Liver (tissue), 9 donors: Measurements from ENCODE around the gene CTSW. TPM values are rescaled to one million over a fixed set of nuclear protein-coding genes. Genes with fewer than 3 reads are reported as not detected.

Experiments used
- DNase-seq: peaks from one replicate; pipeline ENCODE4 v3.0.0-alpha.2; 2017; ENCODE audit warnings: low spot score
- H3K27ac ChIP-seq, 2 donors: one replicate each; pipeline ENCODE4 v1.7.0; 2013; ENCODE audit warnings: inconsistent platforms in 2 of 2, low read length in 2 of 2, control low read depth in 1 of 2, low read depth in 1 of 2, mild to moderate bottlenecking in 1 of 2
- H3K27me3 ChIP-seq, 4 donors: one replicate each; pipeline versions ENCODE4 v1.6.1 to v1.7.0; 2013; ENCODE audit warnings: low read length in 3 of 4, inconsistent platforms in 1 of 4, mild to moderate bottlenecking in 1 of 4, moderate library complexity in 1 of 4; ENCODE audit not compliant: control insufficient read depth in 4 of 4, insufficient read depth in 4 of 4
- H3K36me3 ChIP-seq, 4 donors: one replicate each; pipeline versions ENCODE4 v1.6.1 to v1.7.0; 2013; ENCODE audit warnings: low read length in 3 of 4, mild to moderate bottlenecking in 3 of 4, low read depth in 1 of 4, moderate library complexity in 1 of 4; ENCODE audit not compliant: control insufficient read depth in 4 of 4, insufficient read depth in 3 of 4
- H3K4me1 ChIP-seq, 4 donors: one replicate each; pipeline versions ENCODE4 v1.6.1 to v1.7.0; 2013; ENCODE audit warnings: low read length in 3 of 4, mild to moderate bottlenecking in 3 of 4, moderate library complexity in 1 of 4; ENCODE audit not compliant: control insufficient read depth in 4 of 4, insufficient read depth in 4 of 4
- H3K4me3 ChIP-seq, 3 donors: one replicate each; pipeline versions ENCODE4 v1.6.1 to v1.7.0; 2013; ENCODE audit warnings: low read length in 3 of 3, control low read depth in 1 of 3, low read depth in 1 of 3, mild to moderate bottlenecking in 1 of 3
- H3K9ac ChIP-seq, 2 donors: one replicate each; pipeline ENCODE4 v1.7.0; 2013; ENCODE audit warnings: low read length in 2 of 2, mild to moderate bottlenecking in 2 of 2, moderate library complexity in 2 of 2, control low read depth in 1 of 2, low read depth in 1 of 2
- H3K9me3 ChIP-seq, 4 donors: one replicate each; pipeline versions ENCODE4 v1.6.1 to v1.7.0; 2013; ENCODE audit warnings: low read length in 3 of 4; ENCODE audit not compliant: control insufficient read depth in 4 of 4
- EGR1 ChIP-seq, 2 donors: IDR thresholded peaks; 2 replicates each; pipeline ENCODE4 v1.6.1; 2016 to 2018; ENCODE audit warnings: antibody characterized with exemption in 2 of 2, low read depth in 2 of 2
- FOXA1 ChIP-seq: IDR thresholded peaks from 2 replicates; pipeline ENCODE4 v1.6.1; 2016; ENCODE audit warnings: antibody characterized with exemption
- FOXA2 ChIP-seq: IDR thresholded peaks from 2 replicates; pipeline ENCODE4 v1.6.1; 2016; ENCODE audit warnings: antibody characterized with exemption
- GABPA ChIP-seq, 2 donors: IDR thresholded peaks in 1 of 2; conservative IDR thresholded peaks in 1 of 2; 2 replicates each; pipeline ENCODE4 v1.6.1; 2016; ENCODE audit warnings: antibody characterized with exemption in 2 of 2, mild to moderate bottlenecking in 1 of 2, moderate library complexity in 1 of 2
- HNF4A ChIP-seq, 2 donors: conservative IDR thresholded peaks; 2 replicates each; pipeline ENCODE4 v1.6.1; 2016; ENCODE audit warnings: antibody characterized with exemption in 2 of 2, mild to moderate bottlenecking in 2 of 2
- HNF4G ChIP-seq: IDR thresholded peaks from 2 replicates; pipeline ENCODE4 v1.6.1; 2016; ENCODE audit warnings: antibody characterized with exemption
- JUND ChIP-seq, 2 donors: IDR thresholded peaks; 2 replicates each; pipeline ENCODE4 v1.6.1; 2016; ENCODE audit warnings: antibody characterized with exemption in 2 of 2
- NR2F2 ChIP-seq: IDR thresholded peaks from 2 replicates; pipeline ENCODE4 v1.6.1; 2016; ENCODE audit warnings: antibody characterized with exemption
- RAD21 ChIP-seq, 2 donors: IDR thresholded peaks; 2 replicates each; pipeline ENCODE4 v1.6.1; 2016; ENCODE audit warnings: antibody characterized with exemption in 2 of 2, mild to moderate bottlenecking in 2 of 2
- RXRA ChIP-seq, 2 donors: IDR thresholded peaks; 2 replicates each; pipeline ENCODE4 v1.6.1; 2017 to 2018; ENCODE audit warnings: antibody characterized with exemption in 2 of 2, mild to moderate bottlenecking in 1 of 2
- SP1 ChIP-seq: IDR thresholded peaks from 2 replicates; pipeline ENCODE4 v1.6.1; 2018; ENCODE audit warnings: antibody characterized with exemption, mild to moderate bottlenecking
- TAF1 ChIP-seq: conservative IDR thresholded peaks from 2 replicates; pipeline ENCODE4 v1.6.1; 2016; ENCODE audit warnings: antibody characterized with exemption, mild to moderate bottlenecking
- YY1 ChIP-seq: IDR thresholded peaks from 2 replicates; pipeline ENCODE4 v1.6.1; 2016; ENCODE audit warnings: antibody characterized with exemption, mild to moderate bottlenecking
- WGBS: extraction: QIAGEN DNeasy Blood & Tissue Kit; methylation state at CpG from one replicate; pipeline ENCODE4 v1.1.7; 2013; 5-methylcytosine and 5-hydroxymethylcytosine counted together
- polyA plus RNA-seq, 2 donors: library from polyadenylated mRNA; stranded (reverse) in 1 of 2; unstranded in 1 of 2; fragments of 200-250 nt in 1 of 2; fragments of >200 nt in 1 of 2; fragmentation: Nextera tagmentation in 1 of 2; extraction: Ambion mirVana in 1 of 2; gene quantifications; one replicate each; pipeline versions ENCODE4 v1.2.1 to v1.2.3, GENCODE V29; 2013 to 2015
- total RNA-seq, 2 donors: library from RNA; depleted of rRNA; stranded (reverse); fragments of >200 nt; gene quantifications; one replicate each; pipeline ENCODE4 v1.2.3, GENCODE V29; 2014
- TF ChIP-seq, protein P1 (sequence below): IDR thresholded peaks from 2 replicates; pipeline ENCODE4 v1.6.1; 2016; ENCODE audit warnings: antibody characterized with exemption
- TF ChIP-seq, protein P2 (sequence below): IDR thresholded peaks from 2 replicates; pipeline ENCODE4 v1.6.1; 2016; ENCODE audit warnings: antibody characterized with exemption, mild to moderate bottlenecking
- TF ChIP-seq, protein P3 (sequence below): IDR thresholded peaks from 2 replicates; pipeline ENCODE4 v1.6.1; 2016; ENCODE audit warnings: antibody characterized with exemption
- donor health status: healthy.
- donor health status: healthy.
- donor health status: healthy.
- donor health status: healthy.
- donor health status: healthy.

Gene CTSW
- total and polyA plus RNA-seq, 4 donors, result 1.3 to 2.9 (median 2.1) TPM

DNA sequence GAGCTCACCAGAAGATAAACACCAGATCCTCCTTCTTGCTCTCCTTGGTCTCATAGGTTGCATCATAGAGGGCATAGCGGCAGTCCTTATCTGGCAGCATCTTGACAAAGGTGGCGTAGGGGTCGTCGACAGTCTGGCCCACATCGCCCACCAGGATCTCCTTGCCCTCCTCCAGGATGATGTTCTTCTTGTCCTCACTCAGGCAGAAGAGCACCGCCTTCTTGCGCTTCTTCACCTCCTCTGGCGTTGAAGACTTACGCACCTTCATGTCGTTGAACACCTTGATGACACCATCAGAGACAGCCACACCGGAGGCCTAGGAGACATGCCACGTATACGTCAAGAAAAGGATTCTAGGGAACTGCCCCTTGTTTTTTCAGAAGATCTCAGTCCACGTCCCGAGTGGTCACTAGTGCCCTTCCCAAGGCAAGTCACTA, 23.7 kb upstream of the CTSW start:
- no peaks in the 10 kb centered on the region for H3K27me3 ChIP-seq
- 86% methylated on average over 15 of the region's 15 CpGs for WGBS
- peaks cover 0 to 6% (median 2%) of the 10 kb centered on the region in 4 donors for H3K9me3 ChIP-seq
- H3K9ac ChIP-seq, result no peak overlapping the region
- peaks cover 13 to 39% (median 20%) of the 10 kb centered on the region in 4 donors for H3K36me3 ChIP-seq
- H3K4me3 ChIP-seq, result peak overlapping the region in 2 of 3 donors; percentile 68 to 91
- peaks cover 3 to 39% (median 21%) of the 10 kb centered on the region in 4 donors for H3K4me1 ChIP-seq
- DNase-seq, result no peak
- no peak overlapping the region for H3K27ac ChIP-seq
- TF ChIP-seq TAF1 (no peak), GABPA (IDR thresholded peaks at IDR 0.05 in 1 of 2, conservative IDR thresholded peaks at IDR 0.05 in 1 of 2) (no peak), SP1 (no peak), FOXA2 (no peak), HNF4G (no peak), HNF4A (conservative IDR thresholded peaks at IDR 0.05) (no peak), YY1 (no peak), JUND (IDR thresholded peaks at IDR 0.05) (no peak), RAD21 (IDR thresholded peaks at IDR 0.05) (no peak), NR2F2 (no peak), EGR1 (IDR thresholded peaks at IDR 0.05; ENCODE audit: low read depth in 2 of 2) (no peak)
- TF ChIP-seq, protein P1, sequence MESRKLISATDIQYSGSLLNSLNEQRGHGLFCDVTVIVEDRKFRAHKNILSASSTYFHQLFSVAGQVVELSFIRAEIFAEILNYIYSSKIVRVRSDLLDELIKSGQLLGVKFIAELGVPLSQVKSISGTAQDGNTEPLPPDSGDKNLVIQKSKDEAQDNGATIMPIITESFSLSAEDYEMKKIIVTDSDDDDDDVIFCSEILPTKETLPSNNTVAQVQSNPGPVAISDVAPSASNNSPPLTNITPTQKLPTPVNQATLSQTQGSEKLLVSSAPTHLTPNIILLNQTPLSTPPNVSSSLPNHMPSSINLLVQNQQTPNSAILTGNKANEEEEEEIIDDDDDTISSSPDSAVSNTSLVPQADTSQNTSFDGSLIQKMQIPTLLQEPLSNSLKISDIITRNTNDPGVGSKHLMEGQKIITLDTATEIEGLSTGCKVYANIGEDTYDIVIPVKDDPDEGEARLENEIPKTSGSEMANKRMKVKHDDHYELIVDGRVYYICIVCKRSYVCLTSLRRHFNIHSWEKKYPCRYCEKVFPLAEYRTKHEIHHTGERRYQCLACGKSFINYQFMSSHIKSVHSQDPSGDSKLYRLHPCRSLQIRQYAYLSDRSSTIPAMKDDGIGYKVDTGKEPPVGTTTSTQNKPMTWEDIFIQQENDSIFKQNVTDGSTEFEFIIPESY, result no peak
- TF ChIP-seq, protein P2, sequence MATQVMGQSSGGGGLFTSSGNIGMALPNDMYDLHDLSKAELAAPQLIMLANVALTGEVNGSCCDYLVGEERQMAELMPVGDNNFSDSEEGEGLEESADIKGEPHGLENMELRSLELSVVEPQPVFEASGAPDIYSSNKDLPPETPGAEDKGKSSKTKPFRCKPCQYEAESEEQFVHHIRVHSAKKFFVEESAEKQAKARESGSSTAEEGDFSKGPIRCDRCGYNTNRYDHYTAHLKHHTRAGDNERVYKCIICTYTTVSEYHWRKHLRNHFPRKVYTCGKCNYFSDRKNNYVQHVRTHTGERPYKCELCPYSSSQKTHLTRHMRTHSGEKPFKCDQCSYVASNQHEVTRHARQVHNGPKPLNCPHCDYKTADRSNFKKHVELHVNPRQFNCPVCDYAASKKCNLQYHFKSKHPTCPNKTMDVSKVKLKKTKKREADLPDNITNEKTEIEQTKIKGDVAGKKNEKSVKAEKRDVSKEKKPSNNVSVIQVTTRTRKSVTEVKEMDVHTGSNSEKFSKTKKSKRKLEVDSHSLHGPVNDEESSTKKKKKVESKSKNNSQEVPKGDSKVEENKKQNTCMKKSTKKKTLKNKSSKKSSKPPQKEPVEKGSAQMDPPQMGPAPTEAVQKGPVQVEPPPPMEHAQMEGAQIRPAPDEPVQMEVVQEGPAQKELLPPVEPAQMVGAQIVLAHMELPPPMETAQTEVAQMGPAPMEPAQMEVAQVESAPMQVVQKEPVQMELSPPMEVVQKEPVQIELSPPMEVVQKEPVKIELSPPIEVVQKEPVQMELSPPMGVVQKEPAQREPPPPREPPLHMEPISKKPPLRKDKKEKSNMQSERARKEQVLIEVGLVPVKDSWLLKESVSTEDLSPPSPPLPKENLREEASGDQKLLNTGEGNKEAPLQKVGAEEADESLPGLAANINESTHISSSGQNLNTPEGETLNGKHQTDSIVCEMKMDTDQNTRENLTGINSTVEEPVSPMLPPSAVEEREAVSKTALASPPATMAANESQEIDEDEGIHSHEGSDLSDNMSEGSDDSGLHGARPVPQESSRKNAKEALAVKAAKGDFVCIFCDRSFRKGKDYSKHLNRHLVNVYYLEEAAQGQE, result no peak
- TF ChIP-seq, protein P3, sequence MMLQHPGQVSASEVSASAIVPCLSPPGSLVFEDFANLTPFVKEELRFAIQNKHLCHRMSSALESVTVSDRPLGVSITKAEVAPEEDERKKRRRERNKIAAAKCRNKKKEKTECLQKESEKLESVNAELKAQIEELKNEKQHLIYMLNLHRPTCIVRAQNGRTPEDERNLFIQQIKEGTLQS, result no peak

DNA sequence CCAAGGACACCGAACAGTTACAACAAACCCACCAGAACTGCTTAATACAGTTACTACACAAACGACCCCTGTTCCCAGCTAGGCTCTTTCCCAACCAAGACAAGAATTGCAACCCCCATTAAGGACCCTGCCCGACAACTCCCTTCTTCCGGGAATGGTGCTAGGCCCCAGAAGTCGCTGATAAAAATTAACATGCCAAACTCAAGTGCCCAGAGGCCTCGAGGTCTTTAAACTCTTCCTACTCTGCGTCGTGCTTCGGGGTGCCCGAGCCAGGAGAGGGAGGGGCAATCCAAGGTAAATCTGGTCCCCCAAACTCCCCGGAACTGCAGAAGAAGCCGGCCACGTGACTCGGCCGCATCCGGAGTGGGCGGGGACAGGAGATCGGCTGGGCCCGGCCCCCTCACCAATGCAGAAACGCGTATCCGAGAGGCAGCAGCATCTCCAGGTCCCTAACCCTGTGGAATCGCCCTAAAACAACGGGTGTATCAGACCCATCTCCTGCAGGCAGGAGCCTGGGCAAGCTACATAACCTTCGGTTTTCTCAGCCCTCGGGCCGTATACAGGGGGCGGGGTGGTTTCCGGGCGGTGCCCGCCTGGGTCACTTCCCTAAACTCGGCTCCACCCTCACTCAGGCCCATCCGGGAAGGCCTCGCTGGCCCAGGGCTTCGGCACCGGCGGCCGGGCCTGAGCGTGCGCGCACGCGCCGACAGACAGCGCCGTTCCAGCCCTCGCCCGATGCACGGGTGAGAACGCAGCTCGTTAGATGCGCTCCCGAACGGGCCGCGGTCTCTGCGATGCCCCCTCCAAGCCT, 22.7 kb upstream of the CTSW start:
- Histone ChIP-seq H3K36me3 (peaks cover 13 to 39% (median 20%) of the 10 kb centered on the region in 4 donors), H3K27ac (peak overlapping the region; percentile 90 to 94), H3K4me1 (peaks cover 10 to 48% (median 31%) of the 10 kb centered on the region in 4 donors), H3K4me3 (peak overlapping the region; percentile 68 to 96 (median 91)), H3K9ac (peak overlapping the region in 1 of 2 donors; percentile 85), H3K27me3 (no peaks in the 10 kb centered on the region), H3K9me3 (no peaks in the 10 kb centered on the region)
- TF ChIP-seq FOXA1, result no peak
- peak in 1 of 2 donors; percentile 12 for TF ChIP-seq RAD21 (IDR thresholded peaks at IDR 0.05)
- TF ChIP-seq RXRA (IDR thresholded peaks at IDR 0.05), result peak in 1 of 2 donors; percentile 8
- TF ChIP-seq GABPA (IDR thresholded peaks at IDR 0.05 in 1 of 2, conservative IDR thresholded peaks at IDR 0.05 in 1 of 2), result peak; percentile 58 to 86
- 2% methylated on average over 57 of the region's 57 CpGs for WGBS
- peak; percentile 79 for DNase-seq
